ENCODE data around the gene RAE1. TPM values are rescaled to one million over a fixed set of nuclear protein-coding genes. Genes with fewer than 3 reads are reported as not detected.
"Not testable (repeated sequence)": the region's sequence is repeated elsewhere in the genome, so short reads cannot be mapped to it uniquely, and the experiment has no call there.

RAE1 gene
- total RNA-seq, 1 experiment from 2014 or later: 42.8 TPM

- DNase-seq (ENCODE audit: low spot score): no peak
Measured at GRCh38 chr20:57326667-57327455, 24.2 kb upstream of the RAE1 start.

- no peak for DNase-seq (ENCODE audit: low spot score)
Measured at GRCh38 chr20:57327820-57328219, 23.2 kb upstream of the RAE1 start.

- DNase-seq (ENCODE audit: low spot score): no peak
Measured at GRCh38 chr20:57329608-57330221, 21.3 kb upstream of the RAE1 start, which contains the start of gene SPO11. Gene SPO11, plus strand, starts transcription at chr20:57329803. Its CDS starts 65 bp downstream, at chr20:57329868.

- no peak for DNase-seq (ENCODE audit: low spot score)
Measured at GRCh38 chr20:57330998-57331397, 20.1 kb upstream of the RAE1 start.

GRCh38 chr20:57332105-57333089 lies 18.7 kb upstream of the RAE1 start:
- no peak for DNase-seq (ENCODE audit: low spot score)

GRCh38 chr20:57335392-57335791 lies 15.7 kb upstream of the RAE1 start:
- DNase-seq (ENCODE audit: low spot score): peak; percentile 30

GRCh38 chr20:57341663-57342062 lies 9.4 kb upstream of the RAE1 start:
- DNase-seq (ENCODE audit: low spot score): no peak

GRCh38 chr20:57342829-57343228 lies 8.2 kb upstream of the RAE1 start:
- peak; percentile 45 for DNase-seq (ENCODE audit: low spot score)

GRCh38 chr20:57346477-57346876 lies 4.6 kb upstream of the RAE1 start:
- DNase-seq (ENCODE audit: low spot score): peak; percentile 81

- no peak for DNase-seq (ENCODE audit: low spot score)
Measured at GRCh38 chr20:57347393-57347792, 3.7 kb upstream of the RAE1 start.

GRCh38 chr20:57348200-57348921 lies 2.7 kb upstream of the RAE1 start:
- not testable (repeated sequence) for DNase-seq (ENCODE audit: low spot score)

GRCh38 chr20:57348922-57349574 lies 2.0 kb upstream of the RAE1 start:
- not testable (repeated sequence) for DNase-seq (ENCODE audit: low spot score)

GRCh38 chr20:57350081-57350710 lies 859 bp upstream of the RAE1 start:
- DNase-seq (ENCODE audit: low spot score): no peak

GRCh38 chr20:57350726-57351041 lies 371 bp upstream of the RAE1 start:
- DNase-seq (ENCODE audit: low spot score): not testable (repeated sequence)

- no peak for DNase-seq (ENCODE audit: low spot score)
Measured at GRCh38 chr20:57352305-57352704, 1.2 kb downstream of the RAE1 start.

- DNase-seq (ENCODE audit: low spot score): no peak
Measured at GRCh38 chr20:57353351-57353750, 2.3 kb downstream of the RAE1 start.

- DNase-seq (ENCODE audit: low spot score): peak; percentile 85
Measured at GRCh38 chr20:57361517-57361916, 10.5 kb downstream of the RAE1 start.

- no peak for DNase-seq (ENCODE audit: low spot score)
Measured at GRCh38 chr20:57364451-57364850, 13.4 kb downstream of the RAE1 start.

- no peak for DNase-seq (ENCODE audit: low spot score)
Measured at GRCh38 chr20:57369596-57369995, 18.5 kb downstream of the RAE1 start.

- DNase-seq (ENCODE audit: low spot score): no peak
Measured at GRCh38 chr20:57370316-57370715, 19.3 kb downstream of the RAE1 start.

GRCh38 chr20:57371363-57371762 lies 20.3 kb downstream of the RAE1 start:
- DNase-seq (ENCODE audit: low spot score): no peak
